Measurements from ENCODE around the gene TRIM7.

The TRIM7 gene

DNA sequence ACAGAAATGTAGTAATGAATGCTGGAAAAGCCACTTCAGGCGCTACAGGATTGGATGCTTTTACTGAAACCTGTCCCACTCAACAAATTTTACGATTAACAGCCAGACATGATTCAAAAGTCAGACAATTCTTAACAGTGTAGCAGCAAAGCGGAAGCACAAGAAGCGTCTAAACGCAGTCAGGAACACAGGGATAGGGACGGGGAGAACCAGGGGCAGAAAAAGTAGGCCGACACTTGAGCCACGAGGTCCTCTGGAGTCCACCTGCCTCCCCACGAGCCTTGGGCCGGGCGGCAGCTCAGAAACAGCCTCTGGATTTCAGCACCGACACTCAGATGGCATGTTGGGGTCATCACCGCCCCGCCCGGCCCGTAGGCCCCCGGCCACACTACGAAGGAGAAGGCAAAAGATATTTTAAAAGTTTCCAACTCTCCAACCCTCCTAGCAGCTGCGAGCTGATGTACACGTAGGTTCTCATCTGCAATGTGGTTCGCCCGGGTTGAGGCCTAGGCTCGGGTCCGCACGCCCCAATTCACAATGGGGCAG, 38.1 kb upstream of the TRIM7 start:
- DNase-seq (ENCODE audit: low spot score): no peak
- TF ChIP-seq, protein P1, sequence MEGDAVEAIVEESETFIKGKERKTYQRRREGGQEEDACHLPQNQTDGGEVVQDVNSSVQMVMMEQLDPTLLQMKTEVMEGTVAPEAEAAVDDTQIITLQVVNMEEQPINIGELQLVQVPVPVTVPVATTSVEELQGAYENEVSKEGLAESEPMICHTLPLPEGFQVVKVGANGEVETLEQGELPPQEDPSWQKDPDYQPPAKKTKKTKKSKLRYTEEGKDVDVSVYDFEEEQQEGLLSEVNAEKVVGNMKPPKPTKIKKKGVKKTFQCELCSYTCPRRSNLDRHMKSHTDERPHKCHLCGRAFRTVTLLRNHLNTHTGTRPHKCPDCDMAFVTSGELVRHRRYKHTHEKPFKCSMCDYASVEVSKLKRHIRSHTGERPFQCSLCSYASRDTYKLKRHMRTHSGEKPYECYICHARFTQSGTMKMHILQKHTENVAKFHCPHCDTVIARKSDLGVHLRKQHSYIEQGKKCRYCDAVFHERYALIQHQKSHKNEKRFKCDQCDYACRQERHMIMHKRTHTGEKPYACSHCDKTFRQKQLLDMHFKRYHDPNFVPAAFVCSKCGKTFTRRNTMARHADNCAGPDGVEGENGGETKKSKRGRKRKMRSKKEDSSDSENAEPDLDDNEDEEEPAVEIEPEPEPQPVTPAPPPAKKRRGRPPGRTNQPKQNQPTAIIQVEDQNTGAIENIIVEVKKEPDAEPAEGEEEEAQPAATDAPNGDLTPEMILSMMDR (IDR thresholded peaks at IDR 0.05; ENCODE audit: borderline replicate concordance, control extremely low read depth, extremely low read depth, insufficient read depth, missing control alignments): no peak
- in situ Hi-C loops (cut with MboI; ENCODE audit: low sequenced_read_pairs, unreplicated experiment): no loop called here

DNA sequence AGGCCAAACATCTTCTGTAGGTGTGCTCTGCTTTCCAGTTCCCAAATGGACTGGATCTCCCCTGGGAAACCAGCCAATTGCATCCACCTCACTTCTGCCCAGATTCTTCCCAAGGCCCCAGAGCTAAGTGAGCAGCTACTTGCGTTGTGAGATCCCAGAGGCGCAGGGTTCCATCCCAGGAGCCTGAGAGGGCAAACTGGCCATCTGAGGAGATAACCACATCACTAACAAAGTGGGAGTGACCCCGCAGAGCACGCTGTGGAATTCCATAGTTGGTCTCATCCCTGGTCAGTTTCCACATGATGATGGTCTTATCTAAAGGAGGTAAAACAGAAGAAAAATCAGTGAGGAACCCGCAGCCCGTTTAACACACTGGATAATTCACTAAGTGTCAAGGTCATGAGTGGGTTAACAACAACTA, 37.0 kb upstream of the TRIM7 start:
- DNase-seq (ENCODE audit: low spot score): no peak
- in situ Hi-C loops (cut with MboI; ENCODE audit: low sequenced_read_pairs, unreplicated experiment): no loop called here
- TF ChIP-seq, protein P1 (IDR thresholded peaks at IDR 0.05; ENCODE audit: borderline replicate concordance, control extremely low read depth, extremely low read depth, insufficient read depth, missing control alignments): no peak

DNA sequence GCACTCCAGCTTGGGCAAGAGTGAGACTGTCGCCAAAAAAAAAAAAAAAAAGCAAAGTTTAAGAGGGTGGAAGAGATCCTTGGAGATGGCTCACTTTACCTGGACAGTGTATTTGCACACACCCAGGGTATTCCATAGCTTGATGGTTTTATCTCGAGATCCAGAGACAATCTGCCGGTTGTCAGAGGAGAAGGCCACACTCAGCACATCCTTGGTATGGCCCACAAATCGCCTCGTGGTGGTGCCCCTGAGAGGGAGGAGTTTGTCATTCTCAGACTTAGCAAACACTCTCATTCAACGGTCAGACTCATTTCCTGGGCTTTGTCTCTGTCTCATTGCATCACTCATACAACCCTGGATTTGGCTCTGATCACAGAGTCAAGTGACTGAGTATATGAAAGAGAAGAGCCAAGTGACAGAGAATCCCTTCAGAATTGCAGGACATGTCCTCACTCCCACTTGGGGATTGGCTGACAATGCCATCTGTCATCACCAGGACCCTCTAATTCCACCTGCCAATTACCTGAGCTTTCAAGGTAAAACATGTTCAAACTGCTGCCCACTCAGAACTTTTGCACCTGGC, 36.5 kb upstream of the TRIM7 start:
- in situ Hi-C loops (cut with MboI; ENCODE audit: low sequenced_read_pairs, unreplicated experiment): no loop called here
- peak; percentile 41 for DNase-seq (ENCODE audit: low spot score)

DNA sequence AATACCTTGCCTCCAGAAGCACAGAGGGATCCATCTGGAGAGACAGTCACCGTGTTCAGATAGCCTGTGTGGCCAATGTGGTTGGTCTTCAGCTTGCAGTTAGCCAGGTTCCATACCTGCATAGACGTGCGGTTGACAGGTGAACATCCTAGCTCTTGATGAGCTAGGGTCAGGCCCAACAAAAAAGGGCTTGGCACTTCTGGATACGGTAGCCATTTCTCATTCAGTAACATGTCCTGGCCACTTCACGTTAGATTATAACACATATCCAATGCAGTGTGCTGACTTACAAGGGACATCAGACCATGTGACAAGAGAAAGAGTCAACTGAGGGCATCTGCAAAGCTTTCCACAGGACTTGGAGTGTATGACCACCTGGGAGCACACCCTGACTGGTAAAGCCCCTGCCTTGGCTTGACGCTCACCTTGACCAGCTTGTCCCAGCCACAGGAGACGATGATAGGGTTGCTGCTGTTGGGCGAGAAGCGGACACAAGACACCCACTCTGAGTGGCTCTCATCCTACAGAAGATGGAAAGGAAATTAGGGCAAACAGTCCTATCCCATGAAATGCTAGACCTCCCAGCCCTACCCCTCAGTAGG, 34.2 kb upstream of the TRIM7 start:
- in situ Hi-C loops (cut with MboI; ENCODE audit: low sequenced_read_pairs, unreplicated experiment): no loop called here
- no peak for DNase-seq (ENCODE audit: low spot score)
- TF ChIP-seq, protein P1 (IDR thresholded peaks at IDR 0.05; ENCODE audit: borderline replicate concordance, control extremely low read depth, extremely low read depth, insufficient read depth, missing control alignments): no peak

More for the DNA sequence above, 36.5 kb upstream of the TRIM7 start:
- TF ChIP-seq, protein P1 (IDR thresholded peaks at IDR 0.05; ENCODE audit: borderline replicate concordance, control extremely low read depth, extremely low read depth, insufficient read depth, missing control alignments): no peak

DNA sequence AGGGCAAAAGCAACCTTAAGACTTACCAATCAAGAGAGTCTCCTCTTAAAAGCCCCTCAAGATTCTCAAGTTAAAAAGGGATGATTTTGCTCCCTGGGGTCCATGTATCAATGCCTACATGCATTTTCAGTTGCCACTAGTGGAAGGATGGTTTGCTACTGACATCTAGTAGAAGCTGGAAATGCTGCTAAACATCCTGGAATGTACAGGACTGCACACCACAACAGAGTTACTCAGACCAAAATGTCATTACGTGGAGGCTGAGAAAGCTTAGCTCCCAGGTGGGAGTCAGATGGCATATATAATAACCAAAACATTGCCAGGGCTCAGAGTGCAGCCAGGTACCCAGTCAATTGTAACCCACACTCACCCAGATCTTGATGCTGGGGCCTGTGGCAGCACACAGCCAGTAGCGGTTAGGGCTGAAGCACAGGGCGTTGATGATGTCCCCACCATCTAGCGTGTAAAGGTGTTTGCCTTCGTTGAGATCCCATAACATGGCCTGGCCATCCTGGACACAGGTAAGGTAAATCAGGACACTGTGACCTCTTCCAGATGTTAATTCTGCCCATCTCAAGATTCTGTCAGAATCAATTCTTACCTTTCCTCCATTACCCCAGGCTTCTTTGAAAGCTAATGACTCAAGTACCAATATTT, 32.9 kb upstream of the TRIM7 start:
- TF ChIP-seq, protein P1 (IDR thresholded peaks at IDR 0.05; ENCODE audit: borderline replicate concordance, control extremely low read depth, extremely low read depth, insufficient read depth, missing control alignments): no peak

DNA sequence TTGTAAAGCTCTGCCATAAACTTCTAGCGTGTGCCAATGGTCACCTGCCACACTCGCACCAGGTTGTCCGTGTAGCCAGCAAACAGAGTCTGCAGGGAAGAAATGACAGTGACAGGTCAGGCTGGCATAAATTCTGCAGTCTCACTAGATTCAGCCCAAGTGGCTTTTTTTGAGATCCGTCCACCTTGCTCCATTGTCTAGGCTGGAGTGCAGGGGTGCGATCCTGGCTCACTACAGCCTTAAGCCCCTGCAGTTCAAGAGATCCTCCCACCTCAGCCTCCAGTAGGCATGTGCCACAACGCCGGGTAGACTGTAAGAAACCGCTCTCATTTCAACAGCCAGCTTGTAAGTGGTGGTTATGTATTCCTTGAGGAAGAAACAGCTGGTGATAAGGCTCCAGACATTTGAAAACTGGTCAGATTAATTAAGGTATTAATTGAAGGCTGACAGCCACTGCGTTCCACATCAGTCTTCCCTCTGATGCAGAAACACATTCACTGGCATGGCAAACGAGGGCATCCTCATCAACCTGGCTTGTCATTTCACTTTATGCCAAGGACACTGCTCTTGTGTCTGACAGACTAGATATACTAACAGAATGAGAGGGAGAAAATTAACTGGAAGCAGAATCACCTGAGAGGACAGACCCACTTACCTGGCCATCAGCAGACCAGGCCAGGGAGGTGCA, 32.1 kb upstream of the TRIM7 start:
- TF ChIP-seq, protein P1 (IDR thresholded peaks at IDR 0.05; ENCODE audit: borderline replicate concordance, control extremely low read depth, extremely low read depth, insufficient read depth, missing control alignments): no peak
- DNase-seq (ENCODE audit: low spot score): no peak
- in situ Hi-C loops (cut with MboI; ENCODE audit: low sequenced_read_pairs, unreplicated experiment): no loop called here

More for the DNA sequence above, 32.9 kb upstream of the TRIM7 start:
- no peak for DNase-seq (ENCODE audit: low spot score)
- in situ Hi-C loops (cut with MboI; ENCODE audit: low sequenced_read_pairs, unreplicated experiment): no loop called here

Data from GM13976 (cell line).